K562 (cell line): ENCODE results near the gene LEMD3. TPM values are rescaled to one million over a fixed set of nuclear protein-coding genes. Genes with fewer than 3 reads are reported as not detected.
A peak's percentile ranks its signal among the peaks of the same experiment; 100 is the strongest.

Experiments used
- ASH1L ChIP-seq: fragments of 450-650 bp; IDR thresholded peaks from 2 replicates; pipeline ENCODE4 v1.6.1; 2018; ENCODE audit warnings: borderline replicate concordance, mild to moderate bottlenecking, low read depth; ENCODE audit not compliant: partially characterized antibody
- HNRNPH1 ChIP-seq: fragments of 200-400 bp; formaldehyde crosslinking; optimal IDR thresholded peaks from 2 replicates; pipeline ENCODE3; 2017; ENCODE audit warnings: low read depth, mild to moderate bottlenecking, low read length, moderate library complexity
- HOXB6 ChIP-seq: fragments of 250-450 bp; sonication (Bioruptor Pico); IDR thresholded peaks from 2 replicates; pipeline ENCODE4 v1.5.1; 2022; ENCODE audit warnings: mild to moderate bottlenecking, borderline replicate concordance
- MAFF ChIP-seq: IDR thresholded peaks from 2 replicates; pipeline ENCODE4 v1.6.1; 2012; ENCODE audit warnings: low read length, improper control_type of control experiment
- MAFG ChIP-seq: fragments of 450-650 bp; conservative IDR thresholded peaks from 2 replicates; pipeline ENCODE4 v1.6.1; 2016; ENCODE audit warnings: missing genetic modification characterization, missing compliant biosample characterization
- MED1 ChIP-seq: sonication (generic); formaldehyde crosslinking; IDR thresholded peaks from 2 replicates; pipeline ENCODE4 v1.8.1; 2023; ENCODE audit warnings: missing genetic modification reagents, borderline replicate concordance
- SIN3A ChIP-seq, 2 experiments: fragments of 150-350 bp in 1 of 2; IDR thresholded peaks; 2 replicates each; pipeline ENCODE4 v1.6.1; 2011 to 2016; ENCODE audit warnings: borderline replicate concordance in 2 of 2, low read depth in 2 of 2, low read length in 2 of 2, mild to moderate bottlenecking in 2 of 2, moderate library complexity in 2 of 2; ENCODE audit not compliant: control insufficient read depth in 1 of 2
- SMARCC2 ChIP-seq: fragments of 450-650 bp; IDR thresholded peaks from 2 replicates; pipeline ENCODE4 v1.6.1; 2017; ENCODE audit warnings: antibody characterized with exemption, moderate library complexity, mild to moderate bottlenecking, low read depth
- ZNF23 ChIP-seq: fragments of 250-450 bp; sonication (Bioruptor Pico); IDR thresholded peaks from 2 replicates; pipeline ENCODE4 v1.4.0; 2020; ENCODE audit warnings: mild to moderate bottlenecking
- polyA plus RNA-seq, 8 experiments: library from polyadenylated mRNA; depleted of rRNA in 4 of 8; stranded (reverse) in 5 of 8; unstranded in 3 of 8; fragments of >200 nt; fragmentation: Nextera tagmentation in 2 of 8; fragmentation: Illumina TruSeq in 1 of 8; extraction: Ambion mirVana in 2 of 8; extraction: Trizol in 1 of 8; gene quantifications; 2 replicates each; pipeline versions ENCODE4 v1.2.1 to v1.2.3, GENCODE V29; 2011 to 2014; ENCODE audit warnings: inconsistent platforms in 1 of 8, missing spikeins in 1 of 8
- total RNA-seq, 7 experiments: library from RNA; depleted of rRNA in 6 of 7; stranded (reverse); fragments of >200 nt in 6 of 7; fragmentation: Illumina TruSeq in 2 of 7; extraction: Trizol in 2 of 7; gene quantifications; 2 replicates each; pipeline versions ENCODE4 v1.2.1 to v1.2.3, GENCODE V29; 2011 to 2021; ENCODE audit warnings: low replicate concordance in 1 of 7
- TF ChIP-seq, protein P1 (sequence below), 2 experiments: fragments of 450-650 bp; IDR thresholded peaks; 2 replicates each; pipeline ENCODE4 v1.6.1; 2016
- TF ChIP-seq, protein P2 (sequence below): fragments of 450-650 bp; IDR thresholded peaks from 2 replicates; pipeline ENCODE4 v1.6.1; 2017; ENCODE audit warnings: mild to moderate bottlenecking, moderate library complexity
- TF ChIP-seq, protein P3 (sequence below): IDR thresholded peaks from 3 replicates; pipeline ENCODE4 v1.6.1; 2011; ENCODE audit warnings: borderline replicate concordance, mild to moderate bottlenecking, moderate library complexity; ENCODE audit not compliant: insufficient read length; ENCODE audit errors: extremely low read depth
- TF ChIP-seq, protein P4 (sequence below), 2 experiments: fragments of 450-650 bp; IDR thresholded peaks; 2 replicates each; pipeline ENCODE4 v1.6.1; 2018; ENCODE audit warnings: mild to moderate bottlenecking in 2 of 2, low read depth in 1 of 2; ENCODE audit not compliant: partially characterized antibody in 2 of 2
- TF ChIP-seq, protein P5 (sequence below): fragments of 450-650 bp; IDR thresholded peaks from 2 replicates; pipeline ENCODE4 v1.6.1; 2016

Gene LEMD3
- total and polyA plus RNA-seq, 9 of the 15 experiments (the other 6 are each of a cell fraction or from before 2014, with no cell fraction given), result 6.8 to 37.4 (median 17.2) TPM

DNA sequence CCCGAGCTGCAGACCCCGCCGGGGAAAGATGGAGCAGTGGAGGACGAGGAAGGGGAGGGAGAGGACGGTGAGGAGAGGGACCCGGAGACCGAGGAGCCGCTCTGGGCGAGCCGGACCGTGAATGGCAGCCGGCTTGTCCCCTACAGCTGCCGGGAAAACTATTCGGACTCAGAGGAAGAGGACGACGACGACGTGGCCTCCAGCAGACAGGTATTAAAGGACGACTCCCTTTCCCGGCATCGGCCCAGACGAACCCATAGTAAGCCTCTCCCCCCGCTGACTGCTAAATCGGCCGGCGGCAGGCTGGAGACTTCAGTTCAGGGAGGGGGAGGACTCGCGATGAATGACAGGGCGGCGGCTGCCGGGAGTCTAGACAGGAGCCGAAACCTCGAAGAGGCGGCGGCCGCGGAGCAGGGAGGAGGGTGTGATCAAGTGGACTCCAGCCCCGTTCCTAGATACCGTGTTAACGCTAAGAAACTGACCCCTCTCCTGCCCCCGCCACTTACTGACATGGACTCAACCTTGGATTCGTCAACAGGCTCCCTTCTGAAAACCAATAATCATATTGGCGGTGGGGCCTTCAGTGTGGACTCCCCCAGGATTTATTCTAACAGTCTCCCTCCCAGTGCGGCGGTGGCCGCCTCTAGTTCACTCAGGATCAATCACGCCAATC is 962 bp downstream of the LEMD3 start (continued):
- no peak for TF ChIP-seq MAFG (tag)
- TF ChIP-seq, protein P1, sequence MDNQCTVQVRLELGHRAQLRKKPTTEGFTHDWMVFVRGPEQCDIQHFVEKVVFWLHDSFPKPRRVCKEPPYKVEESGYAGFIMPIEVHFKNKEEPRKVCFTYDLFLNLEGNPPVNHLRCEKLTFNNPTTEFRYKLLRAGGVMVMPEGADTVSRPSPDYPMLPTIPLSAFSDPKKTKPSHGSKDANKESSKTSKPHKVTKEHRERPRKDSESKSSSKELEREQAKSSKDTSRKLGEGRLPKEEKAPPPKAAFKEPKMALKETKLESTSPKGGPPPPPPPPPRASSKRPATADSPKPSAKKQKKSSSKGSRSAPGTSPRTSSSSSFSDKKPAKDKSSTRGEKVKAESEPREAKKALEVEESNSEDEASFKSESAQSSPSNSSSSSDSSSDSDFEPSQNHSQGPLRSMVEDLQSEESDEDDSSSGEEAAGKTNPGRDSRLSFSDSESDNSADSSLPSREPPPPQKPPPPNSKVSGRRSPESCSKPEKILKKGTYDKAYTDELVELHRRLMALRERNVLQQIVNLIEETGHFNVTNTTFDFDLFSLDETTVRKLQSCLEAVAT (IDR thresholded peaks at IDR 0.05), result 0 out of 4 replicates have a peak, but pooled peaks of 1 of the 2 experiments have one; percentile 32
- TF ChIP-seq ZNF23 (CRISPR knock-in tag), result no peak
- no peak for TF ChIP-seq HOXB6 (CRISPR knock-in tag)
- TF ChIP-seq SMARCC2, result no peak
- no peak for TF ChIP-seq ASH1L
- peak in 1 of 2 experiments; percentile 41; a peak in 1 of 4 replicates for TF ChIP-seq SIN3A (IDR thresholded peaks at IDR 0.05; ENCODE audit: borderline replicate concordance in 2 of 2, control insufficient read depth in 1 of 2, low read depth in 2 of 2, low read length in 2 of 2)
- TF ChIP-seq, protein P2, sequence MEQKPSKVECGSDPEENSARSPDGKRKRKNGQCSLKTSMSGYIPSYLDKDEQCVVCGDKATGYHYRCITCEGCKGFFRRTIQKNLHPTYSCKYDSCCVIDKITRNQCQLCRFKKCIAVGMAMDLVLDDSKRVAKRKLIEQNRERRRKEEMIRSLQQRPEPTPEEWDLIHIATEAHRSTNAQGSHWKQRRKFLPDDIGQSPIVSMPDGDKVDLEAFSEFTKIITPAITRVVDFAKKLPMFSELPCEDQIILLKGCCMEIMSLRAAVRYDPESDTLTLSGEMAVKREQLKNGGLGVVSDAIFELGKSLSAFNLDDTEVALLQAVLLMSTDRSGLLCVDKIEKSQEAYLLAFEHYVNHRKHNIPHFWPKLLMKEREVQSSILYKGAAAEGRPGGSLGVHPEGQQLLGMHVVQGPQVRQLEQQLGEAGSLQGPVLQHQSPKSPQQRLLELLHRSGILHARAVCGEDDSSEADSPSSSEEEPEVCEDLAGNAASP, result no peak
- TF ChIP-seq, protein P3, sequence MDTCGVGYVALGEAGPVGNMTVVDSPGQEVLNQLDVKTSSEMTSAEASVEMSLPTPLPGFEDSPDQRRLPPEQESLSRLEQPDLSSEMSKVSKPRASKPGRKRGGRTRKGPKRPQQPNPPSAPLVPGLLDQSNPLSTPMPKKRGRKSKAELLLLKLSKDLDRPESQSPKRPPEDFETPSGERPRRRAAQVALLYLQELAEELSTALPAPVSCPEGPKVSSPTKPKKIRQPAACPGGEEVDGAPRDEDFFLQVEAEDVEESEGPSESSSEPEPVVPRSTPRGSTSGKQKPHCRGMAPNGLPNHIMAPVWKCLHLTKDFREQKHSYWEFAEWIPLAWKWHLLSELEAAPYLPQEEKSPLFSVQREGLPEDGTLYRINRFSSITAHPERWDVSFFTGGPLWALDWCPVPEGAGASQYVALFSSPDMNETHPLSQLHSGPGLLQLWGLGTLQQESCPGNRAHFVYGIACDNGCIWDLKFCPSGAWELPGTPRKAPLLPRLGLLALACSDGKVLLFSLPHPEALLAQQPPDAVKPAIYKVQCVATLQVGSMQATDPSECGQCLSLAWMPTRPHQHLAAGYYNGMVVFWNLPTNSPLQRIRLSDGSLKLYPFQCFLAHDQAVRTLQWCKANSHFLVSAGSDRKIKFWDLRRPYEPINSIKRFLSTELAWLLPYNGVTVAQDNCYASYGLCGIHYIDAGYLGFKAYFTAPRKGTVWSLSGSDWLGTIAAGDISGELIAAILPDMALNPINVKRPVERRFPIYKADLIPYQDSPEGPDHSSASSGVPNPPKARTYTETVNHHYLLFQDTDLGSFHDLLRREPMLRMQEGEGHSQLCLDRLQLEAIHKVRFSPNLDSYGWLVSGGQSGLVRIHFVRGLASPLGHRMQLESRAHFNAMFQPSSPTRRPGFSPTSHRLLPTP, result no peak
- TF ChIP-seq MED1 (CRISPR knock-in tag), result no peak
- TF ChIP-seq, protein P4, sequence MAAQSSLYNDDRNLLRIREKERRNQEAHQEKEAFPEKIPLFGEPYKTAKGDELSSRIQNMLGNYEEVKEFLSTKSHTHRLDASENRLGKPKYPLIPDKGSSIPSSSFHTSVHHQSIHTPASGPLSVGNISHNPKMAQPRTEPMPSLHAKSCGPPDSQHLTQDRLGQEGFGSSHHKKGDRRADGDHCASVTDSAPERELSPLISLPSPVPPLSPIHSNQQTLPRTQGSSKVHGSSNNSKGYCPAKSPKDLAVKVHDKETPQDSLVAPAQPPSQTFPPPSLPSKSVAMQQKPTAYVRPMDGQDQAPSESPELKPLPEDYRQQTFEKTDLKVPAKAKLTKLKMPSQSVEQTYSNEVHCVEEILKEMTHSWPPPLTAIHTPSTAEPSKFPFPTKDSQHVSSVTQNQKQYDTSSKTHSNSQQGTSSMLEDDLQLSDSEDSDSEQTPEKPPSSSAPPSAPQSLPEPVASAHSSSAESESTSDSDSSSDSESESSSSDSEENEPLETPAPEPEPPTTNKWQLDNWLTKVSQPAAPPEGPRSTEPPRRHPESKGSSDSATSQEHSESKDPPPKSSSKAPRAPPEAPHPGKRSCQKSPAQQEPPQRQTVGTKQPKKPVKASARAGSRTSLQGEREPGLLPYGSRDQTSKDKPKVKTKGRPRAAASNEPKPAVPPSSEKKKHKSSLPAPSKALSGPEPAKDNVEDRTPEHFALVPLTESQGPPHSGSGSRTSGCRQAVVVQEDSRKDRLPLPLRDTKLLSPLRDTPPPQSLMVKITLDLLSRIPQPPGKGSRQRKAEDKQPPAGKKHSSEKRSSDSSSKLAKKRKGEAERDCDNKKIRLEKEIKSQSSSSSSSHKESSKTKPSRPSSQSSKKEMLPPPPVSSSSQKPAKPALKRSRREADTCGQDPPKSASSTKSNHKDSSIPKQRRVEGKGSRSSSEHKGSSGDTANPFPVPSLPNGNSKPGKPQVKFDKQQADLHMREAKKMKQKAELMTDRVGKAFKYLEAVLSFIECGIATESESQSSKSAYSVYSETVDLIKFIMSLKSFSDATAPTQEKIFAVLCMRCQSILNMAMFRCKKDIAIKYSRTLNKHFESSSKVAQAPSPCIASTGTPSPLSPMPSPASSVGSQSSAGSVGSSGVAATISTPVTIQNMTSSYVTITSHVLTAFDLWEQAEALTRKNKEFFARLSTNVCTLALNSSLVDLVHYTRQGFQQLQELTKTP (IDR thresholded peaks at IDR 0.05; ENCODE audit: low read depth in 1 of 2, partially characterized antibody in 2 of 2), result no peak
- TF ChIP-seq MAFF, result no peak
- TF ChIP-seq, protein P5, sequence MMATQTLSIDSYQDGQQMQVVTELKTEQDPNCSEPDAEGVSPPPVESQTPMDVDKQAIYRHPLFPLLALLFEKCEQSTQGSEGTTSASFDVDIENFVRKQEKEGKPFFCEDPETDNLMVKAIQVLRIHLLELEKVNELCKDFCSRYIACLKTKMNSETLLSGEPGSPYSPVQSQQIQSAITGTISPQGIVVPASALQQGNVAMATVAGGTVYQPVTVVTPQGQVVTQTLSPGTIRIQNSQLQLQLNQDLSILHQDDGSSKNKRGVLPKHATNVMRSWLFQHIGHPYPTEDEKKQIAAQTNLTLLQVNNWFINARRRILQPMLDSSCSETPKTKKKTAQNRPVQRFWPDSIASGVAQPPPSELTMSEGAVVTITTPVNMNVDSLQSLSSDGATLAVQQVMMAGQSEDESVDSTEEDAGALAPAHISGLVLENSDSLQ, result peak; percentile 96
- no peak for TF ChIP-seq HNRNPH1
